PFSK-1 (cell line): ENCODE data around the gene ABCG8.

Experiments used
- FOXP2 ChIP-seq: optimal IDR thresholded peaks from 2 replicates; pipeline ENCODE3; 2011; ENCODE audit warnings: borderline replicate concordance, control low read depth, inconsistent platforms; ENCODE audit not compliant: insufficient read depth; ENCODE audit errors: extremely low read length, extremely low read depth
- POLR2AphosphoS5 ChIP-seq: IDR thresholded peaks from 2 replicates; pipeline ENCODE4 v1.6.1; 2012; ENCODE audit warnings: low read depth, mild to moderate bottlenecking, control low read depth, low read length, moderate library complexity
- SIN3A ChIP-seq: IDR thresholded peaks from 2 replicates; pipeline ENCODE4 v1.6.1; 2012; ENCODE audit warnings: mild to moderate bottlenecking, low read length, moderate library complexity, borderline replicate concordance; ENCODE audit not compliant: insufficient read depth
- TAF1 ChIP-seq: IDR thresholded peaks from 2 replicates; pipeline ENCODE4 v1.6.1; 2012; ENCODE audit warnings: low read length, control low read depth, borderline replicate concordance; ENCODE audit not compliant: insufficient read depth
- TF ChIP-seq, protein P1 (sequence below), 2 experiments: IDR thresholded peaks; 2 replicates each; pipeline versions ENCODE4 v1.6.1 to v1.8.0; 2011 to 2012; ENCODE audit warnings: low read depth in 2 of 2, low read length in 2 of 2, control low read depth in 1 of 2, inconsistent platforms in 1 of 2, mild to moderate bottlenecking in 1 of 2, moderate library complexity in 1 of 2; ENCODE audit not compliant: insufficient read depth in 1 of 2

The ABCG8 gene

DNA sequence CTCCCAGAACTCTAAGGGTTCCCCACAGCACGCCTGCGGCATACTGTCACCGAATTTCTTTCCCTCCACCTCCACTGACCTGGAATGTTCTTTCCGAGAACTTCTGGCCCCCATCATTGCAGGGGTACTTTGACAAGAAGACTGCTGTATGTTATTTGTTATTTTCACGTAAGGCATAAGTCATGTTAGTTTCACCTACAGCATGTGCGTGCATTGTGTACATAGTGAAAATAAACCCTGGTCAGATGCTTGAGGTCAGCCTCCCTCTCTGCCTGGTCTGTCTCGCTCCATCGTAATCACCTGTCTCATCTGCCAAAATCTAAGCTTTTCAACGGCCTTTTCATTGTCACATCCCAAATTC lies 4.1 kb downstream of the ABCG8 start:
- no peak for TF ChIP-seq SIN3A
- no peak for TF ChIP-seq FOXP2
- TF ChIP-seq TAF1: no peak
- TF ChIP-seq, protein P1, sequence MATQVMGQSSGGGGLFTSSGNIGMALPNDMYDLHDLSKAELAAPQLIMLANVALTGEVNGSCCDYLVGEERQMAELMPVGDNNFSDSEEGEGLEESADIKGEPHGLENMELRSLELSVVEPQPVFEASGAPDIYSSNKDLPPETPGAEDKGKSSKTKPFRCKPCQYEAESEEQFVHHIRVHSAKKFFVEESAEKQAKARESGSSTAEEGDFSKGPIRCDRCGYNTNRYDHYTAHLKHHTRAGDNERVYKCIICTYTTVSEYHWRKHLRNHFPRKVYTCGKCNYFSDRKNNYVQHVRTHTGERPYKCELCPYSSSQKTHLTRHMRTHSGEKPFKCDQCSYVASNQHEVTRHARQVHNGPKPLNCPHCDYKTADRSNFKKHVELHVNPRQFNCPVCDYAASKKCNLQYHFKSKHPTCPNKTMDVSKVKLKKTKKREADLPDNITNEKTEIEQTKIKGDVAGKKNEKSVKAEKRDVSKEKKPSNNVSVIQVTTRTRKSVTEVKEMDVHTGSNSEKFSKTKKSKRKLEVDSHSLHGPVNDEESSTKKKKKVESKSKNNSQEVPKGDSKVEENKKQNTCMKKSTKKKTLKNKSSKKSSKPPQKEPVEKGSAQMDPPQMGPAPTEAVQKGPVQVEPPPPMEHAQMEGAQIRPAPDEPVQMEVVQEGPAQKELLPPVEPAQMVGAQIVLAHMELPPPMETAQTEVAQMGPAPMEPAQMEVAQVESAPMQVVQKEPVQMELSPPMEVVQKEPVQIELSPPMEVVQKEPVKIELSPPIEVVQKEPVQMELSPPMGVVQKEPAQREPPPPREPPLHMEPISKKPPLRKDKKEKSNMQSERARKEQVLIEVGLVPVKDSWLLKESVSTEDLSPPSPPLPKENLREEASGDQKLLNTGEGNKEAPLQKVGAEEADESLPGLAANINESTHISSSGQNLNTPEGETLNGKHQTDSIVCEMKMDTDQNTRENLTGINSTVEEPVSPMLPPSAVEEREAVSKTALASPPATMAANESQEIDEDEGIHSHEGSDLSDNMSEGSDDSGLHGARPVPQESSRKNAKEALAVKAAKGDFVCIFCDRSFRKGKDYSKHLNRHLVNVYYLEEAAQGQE (IDR thresholded peaks at IDR 0.05; ENCODE audit: insufficient read depth in 1 of 2, low read depth in 2 of 2, low read length in 2 of 2): no peak
- no peak for TF ChIP-seq POLR2AphosphoS5

DNA sequence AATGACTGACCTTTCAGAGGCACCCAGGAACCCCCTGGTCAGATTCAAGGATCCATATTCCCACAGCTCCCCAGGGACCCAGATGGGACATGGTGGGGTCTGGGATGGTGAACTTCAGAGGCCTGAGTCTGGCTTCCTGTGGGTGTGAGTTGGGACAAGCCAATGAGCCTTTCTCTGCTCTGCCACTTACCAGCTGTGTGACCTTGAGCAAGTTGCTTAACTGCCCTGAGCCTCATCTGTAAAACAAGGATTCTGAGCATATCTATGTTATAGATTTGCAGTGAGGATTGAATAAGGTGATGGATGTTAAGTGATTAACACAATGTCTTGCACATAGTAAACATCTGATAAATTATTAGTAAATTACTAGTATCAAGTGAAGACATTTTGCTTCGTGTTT lies 6.4 kb downstream of the ABCG8 start:
- TF ChIP-seq POLR2AphosphoS5 (no peak), SIN3A (no peak), TAF1 (no peak), FOXP2 (no peak)
- TF ChIP-seq, protein P1 (IDR thresholded peaks at IDR 0.05; ENCODE audit: insufficient read depth in 1 of 2, low read depth in 2 of 2, low read length in 2 of 2): no peak

DNA sequence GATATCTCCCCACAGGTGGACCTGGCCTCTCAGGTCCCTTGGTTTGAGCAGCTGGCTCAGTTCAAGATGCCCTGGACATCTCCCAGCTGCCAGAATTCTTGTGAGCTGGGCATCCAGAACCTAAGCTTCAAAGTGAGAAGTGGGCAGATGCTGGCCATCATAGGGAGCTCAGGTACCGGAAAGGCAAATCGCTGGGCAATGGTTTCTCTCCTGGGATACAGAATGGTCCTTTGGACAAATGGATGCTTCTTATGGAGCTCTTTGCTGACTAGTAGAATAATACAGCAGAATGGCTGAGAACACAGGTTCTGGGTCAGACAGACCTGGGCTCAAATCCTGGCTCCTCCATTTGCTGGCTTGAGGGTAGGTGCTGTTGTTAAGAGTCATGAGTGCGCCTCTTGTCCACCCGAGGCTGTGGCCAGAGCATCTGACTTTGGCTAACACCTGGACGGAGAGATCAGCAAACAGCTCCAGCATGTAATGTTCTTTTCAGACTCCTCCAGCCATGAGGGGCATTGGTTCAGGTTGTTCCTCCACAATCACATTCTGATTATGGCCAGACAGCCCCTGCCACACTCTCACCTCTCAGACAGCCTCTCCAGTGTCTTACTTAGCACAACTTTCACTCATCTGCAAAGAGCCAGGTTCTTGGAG lies 7.5 kb downstream of the ABCG8 start:
- TF ChIP-seq TAF1: no peak
- TF ChIP-seq SIN3A: no peak
- TF ChIP-seq, protein P1 (IDR thresholded peaks at IDR 0.05; ENCODE audit: insufficient read depth in 1 of 2, low read depth in 2 of 2, low read length in 2 of 2): no peak
- no peak for TF ChIP-seq FOXP2
- no peak for TF ChIP-seq POLR2AphosphoS5

DNA sequence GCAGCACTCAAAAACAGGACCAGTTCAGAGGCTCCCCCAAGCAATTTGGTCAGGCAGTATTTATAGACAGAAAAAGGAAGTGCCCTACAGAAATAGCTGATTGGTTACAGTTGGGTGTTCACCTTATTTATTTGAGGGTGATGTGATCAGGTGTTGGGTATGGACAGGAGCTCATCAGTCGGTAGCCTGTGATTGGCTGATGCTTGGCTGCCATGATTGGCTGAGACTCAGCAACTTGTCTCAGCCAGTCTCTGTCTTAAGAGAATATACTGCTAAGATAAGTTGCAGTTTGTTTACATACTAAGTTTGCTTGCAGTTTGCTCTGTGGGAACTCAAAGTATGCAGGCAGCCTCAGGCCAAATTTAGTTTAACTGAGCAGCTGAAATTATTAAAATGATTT lies 9.4 kb downstream of the ABCG8 start:
- TF ChIP-seq POLR2AphosphoS5 (no peak), TAF1 (no peak), SIN3A (no peak), FOXP2 (no peak)
- TF ChIP-seq, protein P1 (IDR thresholded peaks at IDR 0.05; ENCODE audit: insufficient read depth in 1 of 2, low read depth in 2 of 2, low read length in 2 of 2): no peak
